ENCODE results near the gene SMIM17. TPM values are rescaled to one million over a fixed set of nuclear protein-coding genes. Genes with fewer than 3 reads are reported as not detected.

Gene SMIM17
- total and polyA plus RNA-seq, 2 of the 13 experiments (the other 11 are each of a cell fraction or from before 2014, with no cell fraction given): 0.21 to 0.53 TPM

DNA sequence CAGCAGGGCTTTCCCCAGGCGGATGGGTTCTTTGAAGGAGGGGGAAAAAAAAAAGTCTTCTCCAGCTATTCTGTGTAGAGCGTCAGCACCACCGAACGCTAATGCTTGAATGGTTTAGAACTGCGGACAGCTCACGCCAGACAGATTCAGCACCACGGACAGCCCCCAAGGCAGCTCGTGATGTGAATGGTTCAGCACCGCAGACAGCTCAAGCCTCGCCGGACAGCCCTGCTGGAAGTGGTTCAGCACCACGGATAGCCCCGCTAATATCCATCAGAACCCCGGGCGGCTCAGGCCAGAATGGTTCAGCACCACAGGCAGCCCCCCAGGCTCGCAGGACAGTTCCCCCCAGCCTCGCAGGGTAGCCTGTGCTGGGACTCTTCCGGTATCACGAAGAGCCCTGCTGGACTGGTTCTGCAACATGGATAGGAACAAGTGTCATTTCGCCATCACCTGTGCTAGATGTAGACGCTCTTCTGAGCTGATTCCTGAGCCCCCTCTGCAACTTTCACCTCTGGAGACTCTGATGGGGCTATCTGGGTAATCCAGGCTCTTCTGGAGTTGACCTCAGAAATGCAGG is 4.9 kb upstream of the SMIM17 start (continued):
- TF ChIP-seq ZEB1 (IDR thresholded peaks at IDR 0.05; ENCODE audit: insufficient replicate concordance, low read depth) (no peak), ONECUT2 (CRISPR knock-in tag; IDR thresholded peaks at IDR 0.05) (peak; percentile 93), ZBTB3 (CRISPR knock-in tag; IDR thresholded peaks at IDR 0.05; ENCODE audit: borderline replicate concordance, low read depth) (peak; percentile 95; the same call in 1 of the 2 replicates), CBX2 (IDR thresholded peaks at IDR 0.05; ENCODE audit: low read depth, low read length) (no peak), CBX2 (CRISPR knock-in tag; IDR thresholded peaks at IDR 0.05; ENCODE audit: low read depth) (peak; percentile 91), ZNF264 (CRISPR knock-in tag; IDR thresholded peaks at IDR 0.05) (peak; percentile 99), CENPX (CRISPR knock-in tag; IDR thresholded peaks at IDR 0.05) (peak; percentile 93), KDM3A (CRISPR knock-in tag; IDR thresholded peaks at IDR 0.05; ENCODE audit: low read depth) (peak; percentile 91; the same call in 1 of the 2 replicates), ZNF510 (CRISPR knock-in tag; IDR thresholded peaks at IDR 0.05; ENCODE audit: low read depth) (peak; percentile 100), ZMYM3 (CRISPR knock-in tag; IDR thresholded peaks at IDR 0.05) (peak; percentile 56; the same call in 1 of the 2 replicates), DMAP1 (CRISPR knock-in tag; IDR thresholded peaks at IDR 0.05) (peak; percentile 90; the same call in 1 of the 2 replicates), RCOR2 (CRISPR knock-in tag; IDR thresholded peaks at IDR 0.05) (peak; percentile 82), HDAC1 (CRISPR knock-in tag; IDR thresholded peaks at IDR 0.05) (peak; percentile 95), IRF2 (CRISPR knock-in tag; IDR thresholded peaks at IDR 0.05) (peak; percentile 97), CREB1 (IDR thresholded peaks at IDR 0.05) (no peak), CREB1 (CRISPR knock-in tag; IDR thresholded peaks at IDR 0.05) (no peak), GATAD2A (CRISPR knock-in tag; IDR thresholded peaks at IDR 0.05) (peak; percentile 85), RBM39 (IDR thresholded peaks at IDR 0.05; ENCODE audit: low read depth, low read length, poor library complexity, severe bottlenecking) (no peak), ZNF670 (CRISPR knock-in tag; IDR thresholded peaks at IDR 0.05; ENCODE audit: borderline replicate concordance) (peak; percentile 99), AGO2 (optimal IDR thresholded peaks at IDR 0.05; ENCODE audit: low read depth, low read length) (no peak), FOSL1 (CRISPR knock-in tag; IDR thresholded peaks at IDR 0.05; ENCODE audit: borderline replicate concordance) (peak; percentile 93), CHD2 (IDR thresholded peaks at IDR 0.05; ENCODE audit: low read depth, low read length) (no peak), CHD4 (IDR thresholded peaks at IDR 0.05; ENCODE audit: borderline replicate concordance, low read length) (no peak), ZNF780A (CRISPR knock-in tag; IDR thresholded peaks at IDR 0.05) (peak; percentile 99), NFE2L1 (CRISPR knock-in tag; IDR thresholded peaks at IDR 0.05; ENCODE audit: borderline replicate concordance) (peak; percentile 97)
- TF ChIP-seq, protein P1, sequence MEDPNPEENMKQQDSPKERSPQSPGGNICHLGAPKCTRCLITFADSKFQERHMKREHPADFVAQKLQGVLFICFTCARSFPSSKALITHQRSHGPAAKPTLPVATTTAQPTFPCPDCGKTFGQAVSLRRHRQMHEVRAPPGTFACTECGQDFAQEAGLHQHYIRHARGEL (CRISPR knock-in tag; IDR thresholded peaks at IDR 0.05): peak; percentile 91; the same call in 1 of the 2 replicates
- TF ChIP-seq, protein P2, sequence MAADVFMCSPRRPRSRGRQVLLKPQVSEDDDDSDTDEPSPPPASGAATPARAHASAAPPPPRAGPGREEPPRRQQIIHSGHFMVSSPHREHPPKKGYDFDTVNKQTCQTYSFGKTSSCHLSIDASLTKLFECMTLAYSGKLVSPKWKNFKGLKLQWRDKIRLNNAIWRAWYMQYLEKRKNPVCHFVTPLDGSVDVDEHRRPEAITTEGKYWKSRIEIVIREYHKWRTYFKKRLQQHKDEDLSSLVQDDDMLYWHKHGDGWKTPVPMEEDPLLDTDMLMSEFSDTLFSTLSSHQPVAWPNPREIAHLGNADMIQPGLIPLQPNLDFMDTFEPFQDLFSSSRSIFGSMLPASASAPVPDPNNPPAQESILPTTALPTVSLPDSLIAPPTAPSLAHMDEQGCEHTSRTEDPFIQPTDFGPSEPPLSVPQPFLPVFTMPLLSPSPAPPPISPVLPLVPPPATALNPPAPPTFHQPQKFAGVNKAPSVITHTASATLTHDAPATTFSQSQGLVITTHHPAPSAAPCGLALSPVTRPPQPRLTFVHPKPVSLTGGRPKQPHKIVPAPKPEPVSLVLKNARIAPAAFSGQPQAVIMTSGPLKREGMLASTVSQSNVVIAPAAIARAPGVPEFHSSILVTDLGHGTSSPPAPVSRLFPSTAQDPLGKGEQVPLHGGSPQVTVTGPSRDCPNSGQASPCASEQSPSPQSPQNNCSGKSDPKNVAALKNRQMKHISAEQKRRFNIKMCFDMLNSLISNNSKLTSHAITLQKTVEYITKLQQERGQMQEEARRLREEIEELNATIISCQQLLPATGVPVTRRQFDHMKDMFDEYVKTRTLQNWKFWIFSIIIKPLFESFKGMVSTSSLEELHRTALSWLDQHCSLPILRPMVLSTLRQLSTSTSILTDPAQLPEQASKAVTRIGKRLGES (CRISPR knock-in tag; IDR thresholded peaks at IDR 0.05; ENCODE audit: borderline replicate concordance): peak; percentile 99
- TF ChIP-seq, protein P3, sequence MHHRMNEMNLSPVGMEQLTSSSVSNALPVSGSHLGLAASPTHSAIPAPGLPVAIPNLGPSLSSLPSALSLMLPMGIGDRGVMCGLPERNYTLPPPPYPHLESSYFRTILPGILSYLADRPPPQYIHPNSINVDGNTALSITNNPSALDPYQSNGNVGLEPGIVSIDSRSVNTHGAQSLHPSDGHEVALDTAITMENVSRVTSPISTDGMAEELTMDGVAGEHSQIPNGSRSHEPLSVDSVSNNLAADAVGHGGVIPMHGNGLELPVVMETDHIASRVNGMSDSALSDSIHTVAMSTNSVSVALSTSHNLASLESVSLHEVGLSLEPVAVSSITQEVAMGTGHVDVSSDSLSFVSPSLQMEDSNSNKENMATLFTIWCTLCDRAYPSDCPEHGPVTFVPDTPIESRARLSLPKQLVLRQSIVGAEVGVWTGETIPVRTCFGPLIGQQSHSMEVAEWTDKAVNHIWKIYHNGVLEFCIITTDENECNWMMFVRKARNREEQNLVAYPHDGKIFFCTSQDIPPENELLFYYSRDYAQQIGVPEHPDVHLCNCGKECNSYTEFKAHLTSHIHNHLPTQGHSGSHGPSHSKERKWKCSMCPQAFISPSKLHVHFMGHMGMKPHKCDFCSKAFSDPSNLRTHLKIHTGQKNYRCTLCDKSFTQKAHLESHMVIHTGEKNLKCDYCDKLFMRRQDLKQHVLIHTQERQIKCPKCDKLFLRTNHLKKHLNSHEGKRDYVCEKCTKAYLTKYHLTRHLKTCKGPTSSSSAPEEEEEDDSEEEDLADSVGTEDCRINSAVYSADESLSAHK (CRISPR knock-in tag; IDR thresholded peaks at IDR 0.05; ENCODE audit: borderline replicate concordance): peak; percentile 98

Measured in HepG2 (cell line).